Urothelium cell line (cell line): Measurements from ENCODE around the gene IFNA13.

ENCODE experiments used
- DNase-seq: peaks from one replicate; pipeline ENCODE4 v3.0.0; 2011; ENCODE audit warnings: low spot score, mixed read lengths
- FAIRE-seq: peaks from 2 replicates; lab custom pipeline; 2011; peaks lifted over from hg19 to GRCh38; lab: Jason Lieb, UNC

The IFNA13 gene

GRCh38 chr9:21362287-21362686 is 5.6 kb downstream of the IFNA13 start:
- FAIRE-seq: no peak

GRCh38 chr9:21357479-21358460 is 10.1 kb downstream of the IFNA13 start:
- no peak for FAIRE-seq
- no peak for DNase-seq

More at GRCh38 chr9:21362287-21362686, 5.6 kb downstream of the IFNA13 start:
- no peak for DNase-seq

- DNase-seq (no peak), FAIRE-seq (no peak)
These were observed 17.1 kb downstream of the IFNA13 start, which contains the start of gene IFNA6 for GRCh38 chr9:21350787-21351186. IFNA6 (minus strand) TSS chr9:21350887; CDS start chr9:21350887, 0 bp downstream.

GRCh38 chr9:21348430-21348970 is 19.4 kb downstream of the IFNA13 start:
- peak; percentile 37 for FAIRE-seq

DNA sequence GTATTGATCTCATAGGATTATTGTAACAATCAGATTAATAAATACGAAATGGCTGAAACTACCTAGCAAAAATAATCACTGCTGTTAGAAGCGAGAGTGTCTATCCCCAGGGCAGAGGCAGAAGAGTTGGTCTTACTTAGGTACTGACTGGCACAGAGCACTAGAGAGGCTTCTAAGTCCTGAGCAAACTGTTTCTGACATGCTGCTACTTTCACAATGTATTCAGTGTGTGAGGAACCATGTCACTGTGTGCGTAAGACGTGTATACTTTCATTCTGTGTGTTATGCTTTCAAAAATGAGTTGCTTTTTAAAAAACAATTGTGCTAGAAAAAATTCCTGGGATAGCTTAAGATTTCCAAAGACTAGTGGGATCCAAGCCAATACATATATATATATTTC is 27.1 kb downstream of the IFNA13 start:
- no peak for FAIRE-seq

More at GRCh38 chr9:21348430-21348970, 19.4 kb downstream of the IFNA13 start:
- no peak for DNase-seq

DNA sequence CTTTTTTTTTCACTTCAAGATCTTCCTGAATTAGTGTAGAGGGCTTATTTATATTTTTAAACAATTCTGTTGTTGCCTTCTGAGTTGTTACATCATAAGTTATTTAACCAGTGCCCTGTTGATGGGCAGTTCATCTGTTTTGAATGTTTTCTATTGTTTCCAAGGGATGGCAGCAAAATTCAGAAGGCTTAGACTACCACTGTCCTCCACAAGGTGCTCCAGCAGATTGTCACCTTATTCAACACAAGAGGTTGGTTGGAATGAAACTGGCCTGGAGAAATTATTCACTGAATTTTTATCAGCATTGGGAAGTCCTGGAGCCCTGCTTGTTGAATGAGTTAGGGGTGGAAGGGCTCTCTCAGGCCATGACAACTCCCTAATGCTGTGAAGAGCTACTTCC is 31.4 kb downstream of the IFNA13 start:
- FAIRE-seq: no peak
- peak; percentile 6 for DNase-seq

More for the DNA sequence above, 27.1 kb downstream of the IFNA13 start:
- no peak for DNase-seq

DNA sequence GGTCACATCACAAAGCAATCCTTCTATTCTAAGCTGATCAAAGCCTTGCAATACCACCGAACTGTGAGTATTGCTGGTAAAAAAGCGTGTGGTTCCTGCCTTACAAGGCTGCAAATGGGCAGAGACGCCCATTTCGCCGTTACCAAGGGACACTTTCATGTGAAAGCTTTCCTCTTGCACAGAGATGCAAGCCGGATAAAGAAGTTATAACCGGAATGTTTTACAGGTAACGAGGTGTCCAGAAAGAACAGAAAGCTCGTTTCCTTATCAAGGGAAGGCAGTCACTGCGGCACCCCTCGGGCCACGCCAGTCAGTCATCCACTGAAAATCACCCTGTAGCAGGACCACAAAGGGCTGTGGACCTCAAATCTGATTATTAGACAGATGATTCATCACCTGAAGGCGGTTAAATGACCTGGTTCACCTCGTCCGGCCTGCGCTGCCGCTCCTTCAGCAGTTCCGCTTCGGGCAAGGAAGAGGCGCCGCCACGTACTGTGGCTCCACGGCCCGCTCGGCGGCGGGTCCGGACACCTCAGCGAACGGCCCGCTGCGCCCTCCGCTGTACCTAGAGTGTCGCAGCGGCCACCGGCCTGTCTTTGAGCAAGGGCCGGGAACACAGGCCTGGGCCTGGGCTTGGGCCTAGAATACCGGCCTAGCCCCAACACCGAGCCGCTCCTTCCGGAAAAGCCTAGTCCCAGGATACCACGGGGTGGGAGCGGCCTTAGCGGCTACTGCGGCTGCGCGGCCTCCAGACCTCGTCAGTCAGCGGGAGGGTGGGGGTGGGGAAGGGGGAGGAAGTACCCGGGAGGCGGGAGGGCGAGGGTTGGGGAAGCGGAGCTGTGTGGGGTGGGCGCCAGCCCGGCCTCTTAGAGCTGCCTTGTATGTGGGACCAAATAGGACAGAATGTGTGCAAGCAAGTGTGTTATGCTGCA is 32.9 kb downstream of the IFNA13 start, which contains the start of gene KLHL9:
Gene KLHL9, minus strand, starts transcription at position 704 of the 932 bp plus-strand sequence. Its CDS starts 545 bp downstream, at position 159.
- peak; percentile 90 for DNase-seq
- FAIRE-seq: no peak

GRCh38 chr9:21333226-21333625 is 34.6 kb downstream of the IFNA13 start:
- DNase-seq (no peak), FAIRE-seq (no peak)

GRCh38 chr9:21331676-21332402 is 36.0 kb downstream of the IFNA13 start:
- DNase-seq (no peak), FAIRE-seq (no peak)

DNA sequence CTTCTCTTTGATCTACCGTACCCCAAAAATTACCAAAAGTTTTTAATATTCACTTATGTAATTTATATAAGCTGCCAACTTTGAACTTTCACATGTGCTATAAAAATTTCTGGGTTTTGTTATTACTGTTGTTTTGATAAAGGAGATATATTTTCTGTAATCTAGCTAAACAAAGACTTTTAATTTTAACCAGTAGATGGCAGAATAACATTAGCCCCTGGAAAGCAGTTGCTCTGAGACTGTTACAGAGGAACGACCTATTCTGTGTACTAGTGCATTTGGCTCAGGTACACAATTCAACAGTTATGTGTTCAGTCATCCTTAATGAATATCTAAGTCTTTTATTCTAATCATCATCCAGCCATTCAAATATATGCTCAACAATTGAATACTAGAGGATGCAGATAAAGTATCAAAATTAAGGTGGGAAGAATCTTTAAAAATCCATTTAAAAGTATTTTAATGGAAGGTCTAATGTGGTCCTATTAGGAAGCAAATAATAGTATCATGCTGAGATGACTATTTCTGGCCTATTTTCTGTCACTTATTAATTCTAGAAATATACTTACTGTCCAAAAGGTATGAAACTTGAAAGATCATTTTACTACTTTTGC is 41.2 kb downstream of the IFNA13 start:
- DNase-seq (peak; percentile 6), FAIRE-seq (no peak)

DNA sequence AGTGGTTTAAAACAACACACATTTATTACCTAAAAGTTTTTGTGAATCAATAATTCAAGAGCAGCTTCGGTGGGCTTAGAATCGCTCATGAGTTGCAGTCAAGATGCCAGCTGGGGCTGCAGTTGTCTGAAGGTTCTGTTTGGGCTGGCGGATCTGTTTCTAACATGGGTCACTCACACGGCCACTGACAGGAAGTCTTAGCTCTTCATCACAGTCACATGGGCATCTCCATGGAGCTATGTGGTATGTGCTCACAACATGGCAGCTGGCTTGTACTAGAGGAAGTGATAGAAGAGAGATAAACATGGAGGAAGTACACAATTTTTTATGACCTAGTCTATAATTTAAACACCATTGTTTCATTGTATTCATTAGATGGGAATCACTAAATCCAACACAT is 43.8 kb downstream of the IFNA13 start:
- no peak for FAIRE-seq
- no peak for DNase-seq

DNA sequence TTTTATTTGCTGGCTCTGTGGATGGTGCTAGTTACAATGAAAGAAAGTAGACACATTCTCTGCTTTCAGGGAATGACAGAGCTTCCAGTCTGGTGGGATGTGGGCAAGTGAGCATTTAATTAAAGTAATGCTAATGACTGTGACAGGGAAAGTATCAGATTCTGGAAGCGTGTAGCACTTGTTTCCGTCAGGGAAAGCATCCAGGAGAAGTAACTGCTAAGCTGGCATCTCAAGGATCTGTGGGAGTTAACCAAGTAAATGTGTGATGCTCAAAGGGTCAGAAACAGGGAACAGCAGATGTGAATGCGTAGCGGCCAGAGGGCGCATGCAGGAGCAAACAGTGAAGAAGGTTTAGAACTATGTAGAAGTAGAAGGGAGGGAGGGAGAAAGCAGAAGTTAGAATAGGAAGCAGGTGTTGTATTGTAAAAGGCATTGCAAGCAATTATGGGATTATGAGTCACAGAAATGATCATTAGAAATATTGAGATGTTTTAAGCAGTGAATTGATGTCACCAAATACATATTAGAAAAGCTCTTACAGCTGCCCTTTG is 44.9 kb downstream of the IFNA13 start:
- no peak for DNase-seq
- no peak for FAIRE-seq

- no peak for DNase-seq
- no peak for FAIRE-seq
These were observed 47.4 kb downstream of the IFNA13 start for GRCh38 chr9:21320465-21320864.

DNA sequence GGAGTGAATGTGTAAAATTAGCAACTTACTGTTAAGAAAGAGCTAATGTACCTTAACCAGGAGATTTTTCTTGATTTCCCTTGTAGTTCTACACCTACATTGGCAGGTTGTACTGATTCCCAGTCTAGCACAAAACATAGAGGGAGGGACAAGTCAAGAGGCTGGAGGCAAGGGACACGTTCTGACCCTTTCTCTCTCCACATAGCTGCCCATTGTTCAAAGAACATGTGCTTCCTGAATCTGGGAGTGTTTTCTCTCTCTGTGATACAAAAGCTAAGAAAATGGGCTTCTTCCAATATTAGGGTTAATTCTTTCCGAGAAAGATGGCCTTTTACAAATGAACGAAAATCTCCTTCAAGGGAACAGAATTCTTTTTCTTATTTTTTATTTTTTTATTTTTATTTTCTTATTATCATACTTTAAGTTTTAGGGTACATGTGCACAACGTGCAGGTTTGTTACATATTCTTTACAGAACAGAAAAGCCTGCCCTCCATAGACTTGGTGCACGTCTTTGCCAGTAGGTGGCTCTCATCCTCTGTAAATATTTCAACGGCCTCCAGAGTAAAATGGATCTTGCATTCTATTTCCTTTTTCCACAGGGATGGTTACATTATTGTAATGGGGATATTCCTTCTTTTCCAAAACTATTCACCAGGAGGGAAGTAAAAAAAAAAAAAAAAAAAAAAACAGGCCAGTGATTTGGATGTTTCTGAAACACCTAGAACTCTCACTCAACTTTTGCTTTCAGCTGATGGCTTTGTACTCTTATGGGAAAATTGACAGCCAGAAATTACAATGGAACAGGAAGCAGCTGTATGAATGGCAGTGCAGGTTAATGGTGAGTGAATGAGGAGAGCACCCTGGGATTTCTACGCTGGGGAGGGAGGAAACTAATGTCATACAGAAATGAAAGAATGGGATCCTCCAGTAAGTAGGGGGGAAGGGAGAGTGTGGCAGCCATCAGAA is 49.6 kb downstream of the IFNA13 start:
- no peak for FAIRE-seq
- DNase-seq: no peak
